Measurements from ENCODE around the gene NAA80.
"Not testable (repeated sequence)": the region's sequence is repeated elsewhere in the genome, so short reads cannot be mapped to it uniquely, and the experiment has no call there.

Gene NAA80

DNA sequence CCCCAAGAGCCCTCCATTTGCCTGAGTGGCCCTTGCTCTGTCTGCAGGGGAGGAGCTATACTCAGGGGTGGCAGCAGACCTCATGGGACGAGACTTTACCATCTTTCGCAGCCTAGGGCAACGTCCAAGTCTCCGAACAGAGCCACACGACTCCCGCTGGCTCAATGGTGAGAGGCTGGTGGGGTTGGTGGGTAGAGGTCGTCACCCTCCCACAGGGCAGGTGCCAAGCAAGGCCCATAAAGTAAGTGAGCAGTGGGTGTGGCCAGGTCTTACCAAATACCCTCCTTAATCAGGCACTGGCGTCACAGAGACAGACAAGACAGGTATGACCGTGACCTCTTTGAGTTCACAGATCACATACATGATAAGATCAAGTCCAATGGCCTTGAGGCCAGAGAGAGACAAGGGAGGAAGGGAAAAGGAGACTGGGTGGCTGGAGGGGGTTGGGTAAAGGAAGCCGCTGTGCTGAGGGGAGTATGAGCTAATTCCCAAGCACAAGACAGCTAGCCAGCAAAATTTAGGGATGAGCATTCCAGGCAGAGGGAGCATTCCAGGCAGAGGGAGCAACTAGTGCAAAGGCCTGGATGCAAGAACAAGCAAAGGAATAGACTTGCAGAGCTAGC is 27.8 kb downstream of the NAA80 start:
- in situ Hi-C loops (cut with MboI; ENCODE audit: low sequenced_read_pairs), result no loop called here

- in situ Hi-C loops (cut with MboI; ENCODE audit: low sequenced_read_pairs), result no loop called here
Measured at GRCh38 chr3:50270422-50271224, 28.6 kb downstream of the NAA80 start.

DNA sequence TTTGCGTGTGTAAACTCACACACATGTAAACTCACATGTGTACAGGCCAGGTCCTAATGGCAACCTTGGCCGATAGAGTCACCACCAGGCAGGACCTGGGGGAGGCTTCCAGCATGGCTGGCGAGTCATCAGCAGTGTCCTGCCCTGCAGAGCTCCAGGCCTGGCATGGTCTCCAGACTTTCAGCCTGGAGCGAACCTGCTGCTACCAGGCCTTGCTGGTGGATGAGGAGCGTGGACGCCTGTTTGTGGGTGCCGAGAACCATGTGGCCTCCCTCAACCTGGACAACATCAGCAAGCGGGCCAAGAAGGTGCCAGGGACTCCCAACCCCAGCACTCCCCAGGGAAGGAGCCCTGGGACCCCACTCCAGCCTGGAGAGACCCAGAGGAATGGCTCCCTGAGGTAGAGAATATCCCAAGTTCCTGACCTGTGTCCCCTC is 29.2 kb downstream of the NAA80 start:
- in situ Hi-C loops (cut with MboI; ENCODE audit: low sequenced_read_pairs), result no loop called here

DNA sequence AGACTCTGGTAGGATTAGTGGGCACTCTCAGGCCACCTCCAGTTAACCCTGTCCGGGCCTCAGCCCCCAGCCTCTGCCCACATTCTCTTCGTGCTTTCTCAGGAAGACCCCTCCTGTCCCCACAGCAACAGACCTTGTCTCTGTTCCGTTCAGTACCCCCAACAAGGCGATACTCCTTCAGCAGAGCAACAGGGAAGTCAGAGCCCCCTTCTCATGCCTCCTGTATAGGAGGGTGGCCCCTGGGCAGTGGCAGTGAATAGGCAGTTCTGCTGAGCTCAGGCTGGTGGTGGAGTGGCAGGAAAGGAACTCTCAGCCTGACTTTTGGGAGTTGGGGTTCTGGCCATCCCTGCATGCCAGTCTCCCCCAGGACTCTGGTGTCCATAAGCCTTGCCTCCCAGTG is 29.7 kb downstream of the NAA80 start:
- in situ Hi-C loops (cut with MboI; ENCODE audit: low sequenced_read_pairs), result no loop called here

- in situ Hi-C loops (cut with MboI; ENCODE audit: low sequenced_read_pairs), result no loop called here
Measured at GRCh38 chr3:50268703-50269451, 30.3 kb downstream of the NAA80 start, which contains the start of gene SEMA3B. Gene SEMA3B, plus strand, starts transcription at chr3:50269147. Its CDS starts 94 bp downstream, at chr3:50269241.

GRCh38 chr3:50268276-50268675 is 30.9 kb downstream of the NAA80 start:
- in situ Hi-C loops (cut with MboI; ENCODE audit: low sequenced_read_pairs), result no loop called here

DNA sequence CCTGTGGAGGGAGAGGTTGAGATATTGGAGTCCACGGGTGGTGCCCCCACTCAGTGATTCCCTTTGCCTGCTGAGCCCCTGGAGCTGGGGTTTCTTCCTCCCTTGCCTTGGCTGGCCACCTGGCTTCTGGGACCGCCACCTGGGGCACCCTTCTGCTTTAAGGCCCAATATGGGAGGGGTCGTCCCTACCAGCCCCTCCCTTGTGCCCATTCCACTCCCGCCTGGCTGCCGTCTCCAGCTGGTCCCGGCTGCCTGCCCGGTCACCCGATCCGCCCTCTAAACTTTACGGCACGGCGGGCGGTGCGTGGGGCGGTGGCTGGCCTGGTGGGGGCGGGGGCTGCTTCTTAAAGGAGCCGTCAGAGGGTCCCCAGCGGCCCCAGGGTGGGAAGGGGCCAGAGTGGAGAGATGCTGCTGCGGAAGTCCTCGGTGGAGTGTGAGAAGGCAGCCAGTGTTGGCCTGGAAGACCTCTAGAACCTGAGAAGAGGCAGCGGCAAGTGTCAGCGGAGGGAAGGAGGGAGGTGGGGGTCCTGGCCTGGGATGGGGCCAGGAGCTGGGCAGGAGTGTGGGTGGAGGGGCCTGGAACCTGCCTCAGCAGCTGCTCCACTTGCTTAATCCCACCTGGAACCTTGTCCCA is 31.8 kb downstream of the NAA80 start:
- in situ Hi-C loops (cut with MboI; ENCODE audit: low sequenced_read_pairs), result no loop called here

DNA sequence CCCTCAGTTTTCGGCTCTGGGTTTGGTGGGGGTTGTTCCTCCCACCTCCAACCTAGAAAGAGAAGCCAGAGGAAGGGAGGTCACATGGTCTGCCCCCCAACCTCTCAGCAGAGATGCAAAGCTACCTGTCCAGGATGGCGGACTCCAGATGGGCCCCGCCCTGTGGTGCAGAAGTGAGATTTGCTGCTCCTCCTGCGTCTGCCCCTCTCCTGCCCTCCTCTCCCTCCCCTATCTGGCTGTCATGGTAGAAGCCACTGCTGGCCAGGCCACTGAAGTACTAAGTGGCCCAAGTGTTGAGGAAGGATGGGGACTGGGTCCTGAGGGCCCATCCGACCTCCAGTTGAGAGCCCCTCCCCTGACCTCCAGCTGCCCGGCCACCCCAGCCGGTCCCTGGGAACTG is 32.4 kb downstream of the NAA80 start:
- in situ Hi-C loops (cut with MboI; ENCODE audit: low sequenced_read_pairs), result no loop called here

DNA sequence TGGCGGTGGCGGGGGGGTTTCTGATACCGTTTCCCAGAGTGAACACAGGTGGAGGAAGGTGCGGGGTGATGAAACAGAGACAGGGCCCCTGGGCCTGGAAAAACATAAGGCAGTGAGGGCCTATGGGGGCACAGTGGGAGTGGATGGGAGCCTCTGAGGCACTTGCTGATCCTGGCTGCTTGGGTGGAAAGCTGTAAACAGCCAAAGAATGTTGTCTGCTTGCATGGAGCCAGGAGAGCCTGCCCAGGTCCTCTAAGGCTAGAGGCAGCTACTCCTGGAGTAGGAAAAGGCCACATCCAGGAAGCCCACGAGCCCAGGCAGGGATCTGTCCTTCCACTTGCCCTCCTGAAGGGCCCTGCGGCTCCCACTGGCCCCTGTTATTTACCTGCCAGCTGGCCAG is 33.2 kb downstream of the NAA80 start:
- in situ Hi-C loops (cut with MboI; ENCODE audit: low sequenced_read_pairs), result no loop called here

- in situ Hi-C loops (cut with MboI; ENCODE audit: low sequenced_read_pairs), result no loop called here
Measured at GRCh38 chr3:50265571-50265970, 33.6 kb downstream of the NAA80 start.

DNA sequence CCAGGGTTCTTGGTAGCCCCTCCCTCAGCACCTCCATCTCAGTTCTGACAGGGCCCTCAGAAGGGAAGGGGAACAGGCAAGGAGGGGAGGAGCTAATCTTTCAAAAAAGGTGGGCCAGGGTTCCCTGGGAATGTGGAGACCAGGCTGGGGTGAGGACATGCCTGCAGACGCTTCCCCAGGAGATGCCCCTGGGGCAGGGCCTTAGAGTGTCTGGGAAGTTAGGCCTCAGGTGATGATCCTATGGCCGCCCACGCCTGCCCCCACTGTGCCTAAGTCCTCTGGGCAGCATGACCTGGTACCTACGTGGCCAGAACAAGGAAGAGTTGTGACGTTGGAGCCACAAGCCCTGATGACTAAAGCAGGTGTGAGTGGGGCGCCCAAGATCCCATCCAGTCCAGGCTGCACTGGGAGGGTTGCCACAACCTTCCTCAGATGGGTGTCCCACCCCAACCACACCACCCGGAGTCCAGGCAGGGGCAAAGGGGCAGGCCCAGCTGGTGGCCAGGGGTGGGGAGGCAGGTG is 34.2 kb downstream of the NAA80 start:
- in situ Hi-C loops (cut with MboI; ENCODE audit: low sequenced_read_pairs), result no loop called here

- in situ Hi-C loops (cut with MboI; ENCODE audit: low sequenced_read_pairs), result no loop called here
Measured at GRCh38 chr3:50264383-50264963, 34.7 kb downstream of the NAA80 start.

DNA sequence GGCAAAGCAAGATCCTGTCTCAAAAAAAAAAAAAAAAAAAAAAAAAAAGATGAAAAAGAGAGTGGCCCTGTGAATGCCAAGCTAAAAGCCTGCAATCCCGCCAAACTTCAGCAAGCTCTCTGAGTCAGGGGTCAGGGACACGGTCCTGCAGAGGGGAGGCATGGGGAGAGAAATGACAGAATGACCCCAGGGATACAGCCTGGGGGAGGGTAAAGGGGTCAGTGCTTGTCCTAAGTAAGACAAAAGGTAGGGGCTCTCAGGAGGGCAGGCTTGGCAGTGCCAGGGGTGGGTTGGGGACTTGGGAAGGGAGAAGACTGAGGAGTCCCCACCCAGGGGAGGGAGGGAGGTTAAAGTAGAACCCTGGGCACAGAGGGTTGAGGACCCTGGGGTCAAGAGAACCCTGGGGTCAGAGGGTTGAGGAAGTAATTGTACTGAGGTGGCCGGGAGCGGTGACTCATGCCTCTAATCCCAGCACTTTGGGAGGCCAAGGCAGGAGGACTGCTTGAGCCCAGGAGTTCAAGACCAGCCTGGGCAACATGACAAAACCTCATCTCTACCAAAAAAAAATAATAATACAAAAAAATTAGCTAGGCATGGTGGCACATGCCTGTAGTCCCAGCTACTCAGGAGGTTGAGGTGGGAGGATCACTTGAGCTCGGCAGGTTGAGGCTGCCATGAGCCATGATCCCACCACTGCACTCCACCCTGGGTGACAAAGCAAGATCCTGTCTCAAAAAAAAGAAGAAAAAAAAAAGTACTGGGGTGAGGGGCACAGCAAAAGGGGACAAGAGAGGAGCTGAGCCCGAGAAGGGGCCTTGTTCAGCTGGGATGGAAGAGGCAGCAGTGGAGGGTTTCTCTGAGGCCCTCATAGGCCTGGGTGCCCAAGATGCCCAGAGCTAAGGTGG is 35.5 kb downstream of the NAA80 start:
- in situ Hi-C loops (cut with MboI; ENCODE audit: low sequenced_read_pairs), result no loop called here

DNA sequence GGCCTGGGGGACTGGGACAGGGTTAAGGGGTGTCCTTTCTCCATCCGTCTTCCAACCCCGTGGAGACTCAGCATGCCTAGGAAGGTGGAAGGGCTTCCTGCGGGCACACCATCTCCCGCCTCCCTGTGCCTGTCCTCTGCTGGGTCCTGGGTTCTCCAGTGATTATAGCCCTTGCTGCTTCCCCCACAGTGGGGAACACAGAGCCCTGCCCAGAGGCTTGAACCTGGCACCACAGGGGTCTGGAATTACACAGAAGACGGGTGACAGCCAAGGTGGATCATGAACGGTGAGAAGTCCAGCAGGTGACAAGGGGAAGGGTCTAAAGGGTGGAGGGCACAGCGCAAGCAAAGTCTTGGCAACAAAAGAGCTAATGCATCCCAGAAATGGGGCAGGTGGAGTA is 36.4 kb downstream of the NAA80 start:
- in situ Hi-C loops (cut with MboI; ENCODE audit: low sequenced_read_pairs), result no loop called here

GRCh38 chr3:50262200-50262599 is 37.0 kb downstream of the NAA80 start:
- in situ Hi-C loops (cut with MboI; ENCODE audit: low sequenced_read_pairs), result not testable (repeated sequence)

DNA sequence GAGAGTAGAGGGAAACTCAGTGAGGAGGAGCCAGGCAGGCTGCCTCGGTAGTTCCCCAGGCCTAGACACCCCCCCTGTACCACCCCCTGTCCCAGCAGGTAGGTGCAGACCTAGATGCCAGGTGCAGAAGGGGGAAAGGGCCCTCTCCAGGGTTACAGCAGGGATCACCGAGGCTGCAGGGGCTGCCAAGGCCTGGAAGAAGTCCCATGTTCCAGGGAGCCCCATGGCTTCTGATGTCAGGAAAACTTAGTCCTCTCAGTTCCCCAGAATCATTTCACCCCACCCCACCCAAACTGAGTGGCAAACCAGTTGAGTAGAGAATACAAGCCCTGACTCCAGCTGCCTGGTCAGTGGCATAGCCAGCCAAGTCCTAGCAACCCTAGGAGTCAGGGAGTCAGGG is 37.7 kb downstream of the NAA80 start:
- in situ Hi-C loops (cut with MboI; ENCODE audit: low sequenced_read_pairs), result no loop called here

DNA sequence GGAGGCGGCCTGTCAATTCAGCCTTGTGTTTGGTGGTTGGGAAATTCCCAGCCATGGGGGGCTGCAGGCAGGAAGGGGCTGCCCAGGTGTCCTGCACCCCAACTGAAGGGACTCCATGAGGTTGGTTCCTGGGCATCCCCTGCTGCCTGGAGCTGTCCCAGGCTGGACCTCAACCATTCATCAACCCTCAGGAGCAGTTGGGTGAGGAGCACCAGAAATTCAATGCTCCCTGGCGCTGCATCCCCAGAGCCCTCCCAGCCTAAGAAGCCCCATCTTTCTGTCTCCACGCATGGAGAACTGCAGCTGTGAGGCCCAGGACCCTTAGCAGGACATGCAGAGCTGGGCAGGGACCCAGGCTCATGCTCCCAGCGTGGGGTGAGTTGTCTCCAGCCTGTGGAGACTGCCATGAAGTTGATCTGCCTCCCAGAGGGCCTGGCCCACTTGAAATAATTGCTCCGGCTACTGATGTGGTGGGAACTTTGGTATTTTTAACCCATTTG is 38.2 kb downstream of the NAA80 start:
- in situ Hi-C loops (cut with MboI; ENCODE audit: low sequenced_read_pairs), result no loop called here

DNA sequence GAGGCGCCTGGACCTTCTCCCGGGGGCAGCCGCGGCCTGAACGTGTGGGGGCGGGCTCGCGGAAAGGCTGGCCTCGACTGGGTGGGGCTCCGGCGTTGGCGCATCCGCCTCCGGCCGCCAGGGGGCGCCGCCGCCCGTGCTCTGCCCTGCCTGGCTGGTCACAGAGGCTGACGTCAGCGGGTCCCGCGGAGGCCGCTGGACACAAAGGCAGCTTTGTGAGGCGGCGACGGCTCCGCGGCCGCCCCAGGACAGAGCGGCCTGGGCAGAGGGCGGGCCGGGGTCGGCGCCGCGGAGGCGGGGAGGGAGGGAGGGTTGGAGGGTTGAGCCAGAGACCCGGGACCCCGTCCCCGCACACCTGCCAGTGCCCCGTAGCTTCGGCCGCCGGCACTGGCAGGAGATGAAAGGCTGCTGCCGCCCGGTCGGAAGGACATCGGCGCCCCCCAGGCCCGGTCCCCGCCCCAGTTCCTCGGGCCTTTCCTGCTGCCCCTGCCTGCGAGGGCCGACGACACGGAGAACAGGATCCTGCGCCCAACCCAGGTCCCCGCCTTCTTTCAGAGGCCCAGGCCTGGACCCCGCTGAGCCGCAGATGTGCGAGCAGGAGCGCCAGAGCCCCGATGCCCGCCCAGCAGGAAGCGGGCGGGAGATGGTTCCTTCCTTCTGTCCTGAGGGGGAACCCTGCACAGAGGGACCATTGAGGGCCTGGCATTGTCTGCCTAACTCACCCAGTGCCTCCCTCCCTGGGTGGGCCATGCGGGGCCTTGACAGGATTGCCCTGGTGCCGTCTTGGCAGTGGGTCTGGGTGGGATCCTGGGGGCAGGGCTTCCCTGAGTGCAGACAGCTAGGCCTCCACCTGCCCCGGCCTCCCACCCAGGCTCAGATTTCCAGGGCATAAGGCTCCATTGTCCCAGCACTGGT is 38.9 kb downstream of the NAA80 start:
- in situ Hi-C loops (cut with MboI; ENCODE audit: low sequenced_read_pairs), result no loop called here
